H9 (cell line): ENCODE results near the gene ZNF92. TPM values are rescaled to one million over a fixed set of nuclear protein-coding genes. Genes with fewer than 3 reads are reported as not detected.
A peak's percentile ranks its signal among the peaks of the same experiment; 100 is the strongest.
"Not testable (repeated sequence)": the region's sequence is repeated elsewhere in the genome, so short reads cannot be mapped to it uniquely, and the experiment has no call there.

Experiments used
- DNase-seq: peaks from one replicate; pipeline ENCODE4 v3.0.0-alpha.2; 2017
- H2AFZ ChIP-seq: one replicate; pipeline ENCODE4 v1.6.1; 2013; ENCODE audit warnings: mild to moderate bottlenecking, low read length, control low read depth, moderate library complexity
- H2AK5ac ChIP-seq: 2 replicates; pipeline ENCODE4 v1.6.1; 2013; ENCODE audit warnings: low read length, control low read depth, mixed read lengths; ENCODE audit not compliant: insufficient read length
- H2BK120ac ChIP-seq: one replicate; pipeline ENCODE4 v1.6.1; 2013; ENCODE audit warnings: low read depth, mild to moderate bottlenecking, low read length, control low read depth, inconsistent platforms; ENCODE audit not compliant: poor library complexity, severe bottlenecking
- H2BK12ac ChIP-seq: 2 replicates; pipeline ENCODE4 v1.6.1; 2013; ENCODE audit warnings: low read length, control low read depth, mixed read lengths, low read depth; ENCODE audit not compliant: insufficient read length
- H2BK15ac ChIP-seq: 2 replicates; pipeline ENCODE4 v1.6.1; 2013; ENCODE audit warnings: low read depth, low read length, control low read depth
- H2BK20ac ChIP-seq: one replicate; pipeline ENCODE4 v1.6.1; 2013; ENCODE audit warnings: low read depth, mild to moderate bottlenecking, low read length, control low read depth, inconsistent platforms; ENCODE audit not compliant: poor library complexity, severe bottlenecking
- H2BK5ac ChIP-seq: 2 replicates; pipeline ENCODE4 v1.6.1; 2013; ENCODE audit warnings: low read length, control low read depth, mixed read lengths; ENCODE audit not compliant: insufficient read length
- H3K14ac ChIP-seq: 2 replicates; pipeline ENCODE4 v1.6.1; 2013; ENCODE audit warnings: low read length, control low read depth; ENCODE audit not compliant: insufficient read depth
- H3K18ac ChIP-seq: 2 replicates; pipeline ENCODE4 v1.6.1; 2013; ENCODE audit warnings: low read depth, mild to moderate bottlenecking, mixed read lengths, low read length, control low read depth; ENCODE audit not compliant: insufficient read length
- H3K23ac ChIP-seq: 2 replicates; pipeline ENCODE4 v1.6.1; 2013; ENCODE audit warnings: low read length, control low read depth, mixed read lengths, low read depth; ENCODE audit not compliant: insufficient read length
- H3K23me2 ChIP-seq: 2 replicates; pipeline ENCODE4 v1.6.1; 2013; ENCODE audit warnings: low read depth, mild to moderate bottlenecking, mixed read lengths, low read length, control low read depth; ENCODE audit not compliant: insufficient read length, poor library complexity, severe bottlenecking
- H3K27ac ChIP-seq: 2 replicates; pipeline ENCODE4 v1.5.1; 2013; ENCODE audit warnings: low read length, control low read depth, mixed read lengths, low read depth; ENCODE audit not compliant: insufficient read length
- H3K27me3 ChIP-seq: 2 replicates; pipeline ENCODE4 v1.6.1; 2013; ENCODE audit warnings: low read length, control low read depth, inconsistent platforms; ENCODE audit not compliant: insufficient read depth
- H3K4ac ChIP-seq: 2 replicates; pipeline ENCODE4 v1.6.1; 2013; ENCODE audit warnings: low read depth, mild to moderate bottlenecking, control low read depth, inconsistent platforms, low read length, moderate library complexity
- H3K4me1 ChIP-seq: 2 replicates; pipeline ENCODE4 v1.6.1; 2013; ENCODE audit warnings: low read length, control low read depth, inconsistent platforms; ENCODE audit not compliant: insufficient read depth
- H3K4me2 ChIP-seq: 2 replicates; pipeline ENCODE4 v1.6.1; 2013; ENCODE audit warnings: low read length, control low read depth, mixed read lengths; ENCODE audit not compliant: insufficient read length, insufficient read depth
- H3K56ac ChIP-seq: 2 replicates; pipeline ENCODE4 v1.6.1; 2013; ENCODE audit warnings: low read depth, mild to moderate bottlenecking, mixed read lengths, low read length, control low read depth; ENCODE audit not compliant: insufficient read length
- H3K79me1 ChIP-seq: 2 replicates; pipeline ENCODE4 v1.6.1; 2013; ENCODE audit warnings: low read depth, mild to moderate bottlenecking, moderate library complexity, low read length, control low read depth, inconsistent platforms; ENCODE audit not compliant: insufficient read depth, poor library complexity, severe bottlenecking
- H3K79me2 ChIP-seq: 2 replicates; pipeline ENCODE4 v1.6.1; 2013; ENCODE audit warnings: low read length, control low read depth, inconsistent platforms; ENCODE audit not compliant: insufficient read depth
- H3K9ac ChIP-seq: 2 replicates; pipeline ENCODE4 v1.6.1; 2013; ENCODE audit warnings: low read length, control low read depth, mixed read lengths; ENCODE audit not compliant: insufficient read length; ENCODE audit errors: extremely low read depth
- H3K9me3 ChIP-seq: one replicate; pipeline ENCODE4 v1.6.1; 2013; ENCODE audit warnings: low read depth, low read length, inconsistent platforms; ENCODE audit not compliant: control insufficient read depth
- H3T11ph ChIP-seq: one replicate; pipeline ENCODE4 v1.6.1; 2013; ENCODE audit warnings: mild to moderate bottlenecking, low read length, control low read depth, inconsistent platforms
- H4K20me1 ChIP-seq: one replicate; pipeline ENCODE4 v1.6.1; 2013; ENCODE audit not compliant: control insufficient read depth, insufficient read length, insufficient read depth
- H4K5ac ChIP-seq: 2 replicates; pipeline ENCODE4 v1.6.1; 2013; ENCODE audit warnings: low read depth, mild to moderate bottlenecking, mixed read lengths, low read length, control low read depth; ENCODE audit not compliant: insufficient read length
- H4K8ac ChIP-seq: replicated peaks from 2 replicates; pipeline ENCODE4 v1.6.1; 2013; ENCODE audit warnings: low read length, control low read depth, mixed read lengths, low read depth; ENCODE audit not compliant: insufficient read length
- H4K91ac ChIP-seq: 2 replicates; pipeline ENCODE4 v1.6.1; 2013; ENCODE audit warnings: low read depth, mild to moderate bottlenecking, moderate library complexity, mixed read lengths, low read length, control low read depth; ENCODE audit not compliant: insufficient read length
- H3K27ac Mint-ChIP-seq, 3 experiments: 2 replicates in 2 of 3; 3 replicates in 1 of 3; pipeline ENCODE4 v1.8.0; 2020 to 2021; ENCODE audit warnings: mixed read lengths in 3 of 3, mild to moderate bottlenecking in 1 of 3, moderate library complexity in 1 of 3
- H3K27me3 Mint-ChIP-seq: 2 replicates; pipeline ENCODE4 v1.8.0; 2021; ENCODE audit warnings: low read depth, mild to moderate bottlenecking, moderate library complexity, mixed read lengths
- H3K36me3 Mint-ChIP-seq, 3 experiments: 2 replicates in 2 of 3; 3 replicates in 1 of 3; pipeline ENCODE4 v1.8.0; 2020 to 2021; ENCODE audit warnings: low read depth in 3 of 3, mixed read lengths in 3 of 3; ENCODE audit not compliant: insufficient read depth in 1 of 3
- H3K4me1 Mint-ChIP-seq, 2 experiments: 2 replicates each; pipeline ENCODE4 v1.8.0; 2020; ENCODE audit warnings: mixed read lengths in 2 of 2
- H3K4me3 Mint-ChIP-seq, 2 experiments: 2 replicates in 1 of 2; 3 replicates in 1 of 2; pipeline ENCODE4 v1.8.0; 2020 to 2021; ENCODE audit warnings: mild to moderate bottlenecking in 2 of 2, mixed read lengths in 2 of 2, moderate library complexity in 1 of 2
- H3K9me3 Mint-ChIP-seq, 2 experiments: 2 replicates in 1 of 2; 3 replicates in 1 of 2; pipeline ENCODE4 v1.8.0; 2020; ENCODE audit warnings: mild to moderate bottlenecking in 2 of 2, mixed read lengths in 2 of 2, moderate library complexity in 1 of 2
- WGBS: extraction: QIAGEN DNeasy Blood & Tissue Kit; methylation state at CpG from one replicate; pipeline ENCODE4 v1.1.7; 2013; ENCODE audit warnings: missing lambda C conversion rate, low lambda C conversion rate, mixed read lengths; ENCODE audit not compliant: insufficient read length; ENCODE audit errors: extremely low coverage; 5-methylcytosine and 5-hydroxymethylcytosine counted together
- total RNA-seq: library from RNA; stranded (reverse); gene quantifications from 2 replicates; pipeline ENCODE4 v1.2.1, GENCODE V29; 2021
- TF ChIP-seq, protein P1 (sequence below): fragments of 200-600 bp; sonication (generic); conservative IDR thresholded peaks from 3 replicates; pipeline ENCODE4 v1.8.0; 2021; ENCODE audit warnings: antibody characterized with exemption, mild to moderate bottlenecking

ZNF92 gene
- total RNA-seq, 1 experiment from 2014 or later: 32.4 TPM

DNA sequence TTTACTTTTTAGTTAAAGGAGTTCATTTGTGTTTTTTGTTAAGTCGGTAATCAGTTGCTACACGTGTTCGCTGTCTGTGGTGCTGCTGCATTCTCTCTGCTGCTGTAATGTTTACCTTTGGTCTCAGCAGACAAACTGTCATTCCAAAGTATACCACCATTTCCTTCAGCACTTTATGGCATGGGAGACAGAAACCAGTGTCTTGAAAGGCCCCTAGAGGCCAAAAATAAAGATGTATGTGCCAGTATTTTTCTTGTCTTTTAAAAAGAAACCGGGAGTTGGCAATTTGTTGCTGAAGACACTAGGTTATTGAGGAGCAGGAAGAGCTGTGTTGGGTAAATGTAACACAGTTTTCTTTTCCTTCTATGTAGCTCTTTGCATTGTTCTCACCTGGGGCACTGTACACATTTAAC is 24.1 kb downstream of the ZNF92 start:
- Histone ChIP-seq H3K27me3 (no peaks in the 10 kb centered on the region), H3K14ac (no peak overlapping the region), H2BK12ac (no peak overlapping the region), H3K4me2 (no peak overlapping the region), H4K20me1 (no peaks in the 10 kb centered on the region), H2AK5ac (no peak overlapping the region), H3K4ac (no peak overlapping the region), H3K9me3 (no peaks in the 10 kb centered on the region), H2AFZ (no peak overlapping the region), H2BK15ac (no peak overlapping the region), H3K4me1 (no peaks in the 10 kb centered on the region), H4K8ac (no peak overlapping the region), H3K23me2 (no peaks in the 10 kb centered on the region), H3T11ph (no peak overlapping the region), H3K79me2 (no peaks in the 10 kb centered on the region; the same call in 1 of the 2 replicates), H3K9ac (no peak overlapping the region), H3K79me1 (no peaks in the 10 kb centered on the region), H2BK120ac (no peak overlapping the region), H2BK5ac (no peak overlapping the region), H3K18ac (no peak overlapping the region), H3K27ac (no peak overlapping the region), H4K5ac (no peak overlapping the region), H4K91ac (no peak overlapping the region), H3K23ac (no peak overlapping the region), H3K56ac (no peak overlapping the region), H2BK20ac (no peak overlapping the region)
- no peaks in the 10 kb centered on the region for H3K27me3 Mint-ChIP-seq
- no peak overlapping the region for H3K4me3 Mint-ChIP-seq
- WGBS: no CpG with 5 or more reads among the region's 4 CpGs
- no peak for DNase-seq
- no peaks in the 10 kb centered on the region for H3K4me1 Mint-ChIP-seq
- peaks cover 60 to 62% (median 62%) of the 10 kb centered on the region in 3 experiments for H3K36me3 Mint-ChIP-seq
- H3K27ac Mint-ChIP-seq: no peak overlapping the region
- H3K9me3 Mint-ChIP-seq: peaks cover 31 to 57% of the 10 kb centered on the region in 2 experiments; a peak in 4 of 5 replicates
- TF ChIP-seq, protein P1, sequence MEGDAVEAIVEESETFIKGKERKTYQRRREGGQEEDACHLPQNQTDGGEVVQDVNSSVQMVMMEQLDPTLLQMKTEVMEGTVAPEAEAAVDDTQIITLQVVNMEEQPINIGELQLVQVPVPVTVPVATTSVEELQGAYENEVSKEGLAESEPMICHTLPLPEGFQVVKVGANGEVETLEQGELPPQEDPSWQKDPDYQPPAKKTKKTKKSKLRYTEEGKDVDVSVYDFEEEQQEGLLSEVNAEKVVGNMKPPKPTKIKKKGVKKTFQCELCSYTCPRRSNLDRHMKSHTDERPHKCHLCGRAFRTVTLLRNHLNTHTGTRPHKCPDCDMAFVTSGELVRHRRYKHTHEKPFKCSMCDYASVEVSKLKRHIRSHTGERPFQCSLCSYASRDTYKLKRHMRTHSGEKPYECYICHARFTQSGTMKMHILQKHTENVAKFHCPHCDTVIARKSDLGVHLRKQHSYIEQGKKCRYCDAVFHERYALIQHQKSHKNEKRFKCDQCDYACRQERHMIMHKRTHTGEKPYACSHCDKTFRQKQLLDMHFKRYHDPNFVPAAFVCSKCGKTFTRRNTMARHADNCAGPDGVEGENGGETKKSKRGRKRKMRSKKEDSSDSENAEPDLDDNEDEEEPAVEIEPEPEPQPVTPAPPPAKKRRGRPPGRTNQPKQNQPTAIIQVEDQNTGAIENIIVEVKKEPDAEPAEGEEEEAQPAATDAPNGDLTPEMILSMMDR: peak; percentile 33; the same call in 2 of the 3 replicates

DNA sequence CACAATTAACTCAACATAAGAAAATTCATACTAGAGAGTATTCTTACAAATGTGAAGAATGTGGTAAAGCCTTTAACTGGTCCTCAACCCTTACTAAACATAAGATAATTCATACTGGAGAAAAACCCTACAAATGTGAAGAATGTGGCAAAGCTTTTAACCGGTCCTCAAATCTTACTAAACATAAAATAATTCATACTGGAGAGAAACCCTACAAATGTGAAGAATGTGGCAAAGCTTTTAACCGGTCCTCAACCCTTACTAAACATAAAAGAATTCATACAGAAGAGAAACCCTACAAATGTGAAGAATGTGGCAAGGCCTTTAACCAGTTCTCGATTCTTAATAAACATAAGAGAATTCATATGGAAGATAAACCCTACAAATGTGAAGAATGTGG is 25.0 kb downstream of the ZNF92 start:
- H3K27ac Mint-ChIP-seq, H4K5ac ChIP-seq, H3K4me1 ChIP-seq, H3K4me1 Mint-ChIP-seq, H3K14ac ChIP-seq, H3K18ac ChIP-seq, H3K4ac ChIP-seq, H2BK20ac ChIP-seq, H3K27me3 ChIP-seq, H2BK15ac ChIP-seq, H4K20me1 ChIP-seq, H2BK120ac ChIP-seq, DNase-seq, H2BK12ac ChIP-seq, H3K4me2 ChIP-seq, H3K23me2 ChIP-seq, H3K4me3 Mint-ChIP-seq, H3K27me3 Mint-ChIP-seq, H3K56ac ChIP-seq, H2AK5ac ChIP-seq, H3T11ph ChIP-seq, H3K23ac ChIP-seq, H3K9me3 ChIP-seq, H3K27ac ChIP-seq, H2BK5ac ChIP-seq, H2AFZ ChIP-seq, H3K79me2 ChIP-seq, H4K8ac ChIP-seq, H4K91ac ChIP-seq, H3K79me1 ChIP-seq, H3K9ac ChIP-seq: not testable (repeated sequence)
- H3K9me3 Mint-ChIP-seq: peaks cover 39 to 63% of the 10 kb centered on the region in 2 experiments; a peak in 4 of 5 replicates
- no CpG with 5 or more reads among the region's 3 CpGs for WGBS
- H3K36me3 Mint-ChIP-seq: peaks cover 55 to 61% (median 58%) of the 10 kb centered on the region in 3 experiments
